GM23338 (cell line): ENCODE results near the gene TMEM62. TPM values are rescaled to one million over a fixed set of nuclear protein-coding genes. Genes with fewer than 3 reads are reported as not detected.

Source experiments
- ATAC-seq: fragments of 200-7000 bp; cut with Tn5 transposase; 3 replicates; pipeline ENCODE4 v1.9.1; 2020
- DNase-seq: peaks from one replicate; pipeline ENCODE4 v3.0.0-alpha.2; 2015; ENCODE audit warnings: low spot score
- H2AFZ ChIP-seq: fragments of 200-600 bp; sonication (generic); 2 replicates; pipeline ENCODE4 v1.8.0; 2016; ENCODE audit warnings: antibody characterized with exemption, mild to moderate bottlenecking, moderate library complexity
- H3F3A ChIP-seq: fragments of 200-600 bp; sonication (generic); replicated peaks from 2 replicates; pipeline ENCODE4 v1.8.0; 2017; ENCODE audit warnings: antibody characterized with exemption, mixed run types, low read depth
- H3K27ac ChIP-seq: fragments of 200-600 bp; sonication (generic); 2 replicates; pipeline ENCODE4 v1.6.1; 2016; ENCODE audit warnings: low read depth
- H3K27me3 ChIP-seq: fragments of 200-600 bp; sonication (generic); 2 replicates; pipeline ENCODE4 v1.8.0; 2016; ENCODE audit warnings: mild to moderate bottlenecking, mixed run types, moderate library complexity; ENCODE audit not compliant: insufficient read depth
- H3K36me3 ChIP-seq: fragments of 200-600 bp; sonication (generic); 2 replicates; pipeline ENCODE4 v1.8.0; 2016; ENCODE audit warnings: mild to moderate bottlenecking; ENCODE audit not compliant: insufficient read depth
- H3K4me1 ChIP-seq: fragments of 200-600 bp; sonication (generic); 2 replicates; pipeline ENCODE4 v1.8.0; 2016; ENCODE audit warnings: mild to moderate bottlenecking, moderate library complexity; ENCODE audit not compliant: insufficient read depth
- H3K4me2 ChIP-seq: fragments of 200-600 bp; sonication (generic); 2 replicates; pipeline ENCODE4 v1.7.1; 2017; ENCODE audit warnings: mixed run types
- H3K4me3 ChIP-seq: fragments of 200-600 bp; sonication (generic); 2 replicates; pipeline ENCODE4 v1.6.1; 2016; ENCODE audit warnings: mixed run types
- H3K79me2 ChIP-seq: fragments of 200-600 bp; sonication (generic); replicated peaks from 2 replicates; pipeline ENCODE4 v1.8.0; 2017; ENCODE audit warnings: mild to moderate bottlenecking; ENCODE audit not compliant: insufficient read depth
- H3K9me2 ChIP-seq: fragments of 200-600 bp; sonication (generic); 2 replicates; pipeline ENCODE4 v1.8.0; 2017; ENCODE audit not compliant: insufficient read depth
- H4K20me1 ChIP-seq: fragments of 200-600 bp; sonication (generic); replicated peaks from 2 replicates; pipeline ENCODE4 v1.8.0; 2017; ENCODE audit warnings: mild to moderate bottlenecking; ENCODE audit not compliant: insufficient read depth
- H3K27ac Mint-ChIP-seq: 2 replicates; pipeline ENCODE4 v1.8.0; 2020; ENCODE audit warnings: inconsistent platforms, mild to moderate bottlenecking, moderate library complexity, mixed read lengths
- H3K27me3 Mint-ChIP-seq: 3 replicates; pipeline ENCODE4 v1.8.0; 2022; ENCODE audit warnings: low read depth, mild to moderate bottlenecking, moderate library complexity, mixed read lengths, inconsistent platforms; ENCODE audit not compliant: insufficient read depth, poor library complexity
- H3K36me3 Mint-ChIP-seq: 3 replicates; pipeline ENCODE4 v1.8.0; 2021; ENCODE audit warnings: low read depth, mild to moderate bottlenecking, inconsistent platforms, moderate library complexity, mixed read lengths
- H3K4me1 Mint-ChIP-seq: 3 replicates; pipeline ENCODE4 v1.8.0; 2020; ENCODE audit warnings: mild to moderate bottlenecking, inconsistent platforms, mixed read lengths
- H3K4me3 Mint-ChIP-seq: 3 replicates; pipeline ENCODE4 v1.8.0; 2021; ENCODE audit warnings: moderate library complexity, mild to moderate bottlenecking, inconsistent platforms, mixed read lengths
- H3K9me3 Mint-ChIP-seq: 3 replicates; pipeline ENCODE4 v1.8.0; 2020; ENCODE audit warnings: moderate library complexity, mild to moderate bottlenecking, inconsistent platforms, mixed read lengths
- CREB1 ChIP-seq: fragments of 250-450 bp; sonication (Bioruptor Pico); IDR thresholded peaks from 2 replicates; pipeline ENCODE4 v1.5.0; 2020; ENCODE audit warnings: low read depth, mild to moderate bottlenecking, moderate library complexity
- EZH2 ChIP-seq: fragments of 200-600 bp; sonication (generic); IDR thresholded peaks from one replicate; pipeline ENCODE4 v1.8.0; 2017; ENCODE audit warnings: antibody characterized with exemption, mild to moderate bottlenecking, low read depth; ENCODE audit not compliant: unreplicated experiment
- EZH2phosphoT487 ChIP-seq: fragments of 200-600 bp; sonication (generic); IDR thresholded peaks from one replicate; pipeline ENCODE4 v1.8.1; 2018; ENCODE audit warnings: antibody characterized with exemption; ENCODE audit not compliant: unreplicated experiment
- JUNB ChIP-seq: IDR thresholded peaks from one replicate; pipeline ENCODE4 v1.6.1; 2016; ENCODE audit warnings: antibody characterized with exemption; ENCODE audit not compliant: unreplicated experiment
- NANOG ChIP-seq: IDR thresholded peaks from 2 replicates; pipeline ENCODE4 v1.6.1; 2016; ENCODE audit warnings: antibody characterized with exemption, borderline replicate concordance
- STAT1 ChIP-seq: IDR thresholded peaks from one replicate; pipeline ENCODE4 v1.6.1; 2016; ENCODE audit warnings: antibody characterized with exemption; ENCODE audit not compliant: unreplicated experiment
- ZNF114 ChIP-seq: fragments of 250-450 bp; sonication (Bioruptor Pico); IDR thresholded peaks from 2 replicates; pipeline ENCODE4 v1.5.0; 2020; ENCODE audit warnings: mild to moderate bottlenecking, moderate library complexity
- ZNF331 ChIP-seq: fragments of 250-450 bp; sonication (Bioruptor Pico); IDR thresholded peaks from 2 replicates; pipeline ENCODE4 v1.5.0; 2020; ENCODE audit warnings: low read depth, mild to moderate bottlenecking, moderate library complexity
- ZNF462 ChIP-seq: fragments of 250-450 bp; sonication (Bioruptor Pico); IDR thresholded peaks from 2 replicates; pipeline ENCODE4 v1.5.0; 2020; ENCODE audit warnings: mild to moderate bottlenecking, moderate library complexity
- polyA plus RNA-seq: library from polyadenylated mRNA; unstranded; fragments of >200 nt; fragmentation: Nextera tagmentation; extraction: Ambion mirVana; gene quantifications from 2 replicates; pipeline ENCODE4 v1.2.1, GENCODE V29; 2016
- total RNA-seq: library from RNA; depleted of rRNA; stranded (reverse); fragments of >200 nt; shearing (Covaris generic); gene quantifications from 2 replicates; pipeline ENCODE4 v1.2.3, GENCODE V29; 2014
- TF ChIP-seq, protein P1 (sequence below): IDR thresholded peaks from 2 replicates; pipeline ENCODE4 v1.6.1; 2016; ENCODE audit warnings: antibody characterized with exemption
- TF ChIP-seq, protein P2 (sequence below): IDR thresholded peaks from one replicate; pipeline ENCODE4 v1.6.1; 2018; ENCODE audit warnings: antibody characterized with exemption; ENCODE audit not compliant: unreplicated experiment
- TF ChIP-seq, protein P3 (sequence below), 2 experiments: fragments of 200-600 bp in 1 of 2; sonication (generic) in 1 of 2; conservative IDR thresholded peaks; 2 replicates each; pipeline versions ENCODE4 v1.5.1 to v1.6.1; 2016 to 2017; ENCODE audit warnings: antibody characterized with exemption in 2 of 2, low read depth in 2 of 2, mild to moderate bottlenecking in 2 of 2, moderate library complexity in 1 of 2

The TMEM62 gene
- total and polyA plus RNA-seq, 2 experiments from 2014 or later = 3.4 to 14.3 TPM

DNA sequence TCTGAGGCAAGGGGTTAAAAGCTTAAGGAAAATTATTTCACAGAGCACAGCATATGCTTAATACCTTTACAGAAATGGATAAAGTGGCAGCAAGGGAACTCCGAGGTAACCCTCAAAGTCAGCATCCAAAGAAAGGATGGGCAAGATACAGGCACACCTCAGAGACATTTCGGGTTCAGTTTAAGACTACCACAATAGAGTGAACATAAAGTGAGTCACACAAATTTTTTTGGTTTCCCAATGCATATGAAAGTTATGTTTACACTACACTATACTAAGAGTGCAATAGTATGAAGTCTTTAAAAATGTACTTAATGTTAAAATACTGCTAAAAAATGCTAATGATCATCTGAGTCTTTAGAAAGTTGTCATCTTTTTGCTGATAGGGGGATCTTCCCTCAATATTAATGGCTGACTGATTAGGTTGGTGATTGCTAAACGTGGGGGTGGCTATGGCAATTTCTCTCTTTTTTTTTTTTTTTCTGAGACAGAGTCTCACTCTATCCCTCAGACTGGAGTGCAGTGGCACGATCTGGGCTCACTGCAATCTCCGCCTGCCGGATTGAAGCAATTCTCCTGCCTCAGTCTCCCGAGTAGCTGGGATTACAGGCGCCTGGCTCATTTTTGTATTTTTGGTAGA, 37.6 kb upstream of the TMEM62 start:
- no peak overlapping the region for H3K27ac ChIP-seq
- H3K36me3 ChIP-seq = no peaks in the 10 kb centered on the region
- no peak overlapping the region for H3K4me2 ChIP-seq
- H3K79me2 ChIP-seq = peaks cover 88% of the 10 kb centered on the region
- ATAC-seq (no peak), DNase-seq (no peak)
- H3K4me3 ChIP-seq = no peak overlapping the region
- no peaks in the 10 kb centered on the region for H3K9me3 Mint-ChIP-seq
- no peaks in the 10 kb centered on the region for H3K9me2 ChIP-seq
- no peaks in the 10 kb centered on the region for H3K4me1 Mint-ChIP-seq
- no peaks in the 10 kb centered on the region for H3K4me1 ChIP-seq
- H3K27me3 Mint-ChIP-seq = peaks cover 3% of the 10 kb centered on the region
- peaks cover 4% of the 10 kb centered on the region for H4K20me1 ChIP-seq
- H3K4me3 Mint-ChIP-seq = no peak overlapping the region
- TF ChIP-seq, protein P1, sequence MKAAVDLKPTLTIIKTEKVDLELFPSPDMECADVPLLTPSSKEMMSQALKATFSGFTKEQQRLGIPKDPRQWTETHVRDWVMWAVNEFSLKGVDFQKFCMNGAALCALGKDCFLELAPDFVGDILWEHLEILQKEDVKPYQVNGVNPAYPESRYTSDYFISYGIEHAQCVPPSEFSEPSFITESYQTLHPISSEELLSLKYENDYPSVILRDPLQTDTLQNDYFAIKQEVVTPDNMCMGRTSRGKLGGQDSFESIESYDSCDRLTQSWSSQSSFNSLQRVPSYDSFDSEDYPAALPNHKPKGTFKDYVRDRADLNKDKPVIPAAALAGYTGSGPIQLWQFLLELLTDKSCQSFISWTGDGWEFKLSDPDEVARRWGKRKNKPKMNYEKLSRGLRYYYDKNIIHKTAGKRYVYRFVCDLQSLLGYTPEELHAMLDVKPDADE = no peak
- no peak for TF ChIP-seq JUNB
- TF ChIP-seq ZNF462 = no peak
- TF ChIP-seq EZH2phosphoT487 = no peak
- TF ChIP-seq STAT1 = no peak
- TF ChIP-seq NANOG = no peak
- TF ChIP-seq, protein P2, sequence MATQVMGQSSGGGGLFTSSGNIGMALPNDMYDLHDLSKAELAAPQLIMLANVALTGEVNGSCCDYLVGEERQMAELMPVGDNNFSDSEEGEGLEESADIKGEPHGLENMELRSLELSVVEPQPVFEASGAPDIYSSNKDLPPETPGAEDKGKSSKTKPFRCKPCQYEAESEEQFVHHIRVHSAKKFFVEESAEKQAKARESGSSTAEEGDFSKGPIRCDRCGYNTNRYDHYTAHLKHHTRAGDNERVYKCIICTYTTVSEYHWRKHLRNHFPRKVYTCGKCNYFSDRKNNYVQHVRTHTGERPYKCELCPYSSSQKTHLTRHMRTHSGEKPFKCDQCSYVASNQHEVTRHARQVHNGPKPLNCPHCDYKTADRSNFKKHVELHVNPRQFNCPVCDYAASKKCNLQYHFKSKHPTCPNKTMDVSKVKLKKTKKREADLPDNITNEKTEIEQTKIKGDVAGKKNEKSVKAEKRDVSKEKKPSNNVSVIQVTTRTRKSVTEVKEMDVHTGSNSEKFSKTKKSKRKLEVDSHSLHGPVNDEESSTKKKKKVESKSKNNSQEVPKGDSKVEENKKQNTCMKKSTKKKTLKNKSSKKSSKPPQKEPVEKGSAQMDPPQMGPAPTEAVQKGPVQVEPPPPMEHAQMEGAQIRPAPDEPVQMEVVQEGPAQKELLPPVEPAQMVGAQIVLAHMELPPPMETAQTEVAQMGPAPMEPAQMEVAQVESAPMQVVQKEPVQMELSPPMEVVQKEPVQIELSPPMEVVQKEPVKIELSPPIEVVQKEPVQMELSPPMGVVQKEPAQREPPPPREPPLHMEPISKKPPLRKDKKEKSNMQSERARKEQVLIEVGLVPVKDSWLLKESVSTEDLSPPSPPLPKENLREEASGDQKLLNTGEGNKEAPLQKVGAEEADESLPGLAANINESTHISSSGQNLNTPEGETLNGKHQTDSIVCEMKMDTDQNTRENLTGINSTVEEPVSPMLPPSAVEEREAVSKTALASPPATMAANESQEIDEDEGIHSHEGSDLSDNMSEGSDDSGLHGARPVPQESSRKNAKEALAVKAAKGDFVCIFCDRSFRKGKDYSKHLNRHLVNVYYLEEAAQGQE = no peak
- no peak for TF ChIP-seq ZNF331 (CRISPR knock-in tag)
- TF ChIP-seq ZNF114 (CRISPR knock-in tag) = no peak
- TF ChIP-seq CREB1 (CRISPR knock-in tag) = no peak
- no peak for TF ChIP-seq EZH2
- TF ChIP-seq, protein P3, sequence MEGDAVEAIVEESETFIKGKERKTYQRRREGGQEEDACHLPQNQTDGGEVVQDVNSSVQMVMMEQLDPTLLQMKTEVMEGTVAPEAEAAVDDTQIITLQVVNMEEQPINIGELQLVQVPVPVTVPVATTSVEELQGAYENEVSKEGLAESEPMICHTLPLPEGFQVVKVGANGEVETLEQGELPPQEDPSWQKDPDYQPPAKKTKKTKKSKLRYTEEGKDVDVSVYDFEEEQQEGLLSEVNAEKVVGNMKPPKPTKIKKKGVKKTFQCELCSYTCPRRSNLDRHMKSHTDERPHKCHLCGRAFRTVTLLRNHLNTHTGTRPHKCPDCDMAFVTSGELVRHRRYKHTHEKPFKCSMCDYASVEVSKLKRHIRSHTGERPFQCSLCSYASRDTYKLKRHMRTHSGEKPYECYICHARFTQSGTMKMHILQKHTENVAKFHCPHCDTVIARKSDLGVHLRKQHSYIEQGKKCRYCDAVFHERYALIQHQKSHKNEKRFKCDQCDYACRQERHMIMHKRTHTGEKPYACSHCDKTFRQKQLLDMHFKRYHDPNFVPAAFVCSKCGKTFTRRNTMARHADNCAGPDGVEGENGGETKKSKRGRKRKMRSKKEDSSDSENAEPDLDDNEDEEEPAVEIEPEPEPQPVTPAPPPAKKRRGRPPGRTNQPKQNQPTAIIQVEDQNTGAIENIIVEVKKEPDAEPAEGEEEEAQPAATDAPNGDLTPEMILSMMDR (conservative IDR thresholded peaks at IDR 0.05; ENCODE audit: low read depth in 2 of 2) = no peak
- H3K27me3 ChIP-seq = no peaks in the 10 kb centered on the region
- H3K27ac Mint-ChIP-seq = 0 out of 2 replicates have a peak overlapping the region, but pooled peaks have one; percentile 33
- H3F3A ChIP-seq = no peaks in the 10 kb centered on the region
- H3K36me3 Mint-ChIP-seq = peaks cover 10% of the 10 kb centered on the region
- no peak overlapping the region for H2AFZ ChIP-seq
